Muscle of arm (tissue), 12 donors: ENCODE results near the gene MGLL. TPM values are rescaled to one million over a fixed set of nuclear protein-coding genes. Genes with fewer than 3 reads are reported as not detected.

Experiments used
- DNase-seq: peaks from one replicate; pipeline ENCODE4 v3.0.0-alpha.2; 2013
- polyA plus RNA-seq, 12 donors: library from polyadenylated mRNA; unstranded; fragments of 120-200 nt; gene quantifications; one replicate each; pipeline ENCODE4 v1.2.1, GENCODE V29; 2013; ENCODE audit not compliant: insufficient read length in 12 of 12

Gene MGLL
- polyA plus RNA-seq, 12 donors = 16.2 to 29.9 (median 24.6) TPM; not detected in 1

- no peak for DNase-seq
These were observed 76.5 kb downstream of the MGLL start for GRCh38 chr3:127745656-127746399.

DNA sequence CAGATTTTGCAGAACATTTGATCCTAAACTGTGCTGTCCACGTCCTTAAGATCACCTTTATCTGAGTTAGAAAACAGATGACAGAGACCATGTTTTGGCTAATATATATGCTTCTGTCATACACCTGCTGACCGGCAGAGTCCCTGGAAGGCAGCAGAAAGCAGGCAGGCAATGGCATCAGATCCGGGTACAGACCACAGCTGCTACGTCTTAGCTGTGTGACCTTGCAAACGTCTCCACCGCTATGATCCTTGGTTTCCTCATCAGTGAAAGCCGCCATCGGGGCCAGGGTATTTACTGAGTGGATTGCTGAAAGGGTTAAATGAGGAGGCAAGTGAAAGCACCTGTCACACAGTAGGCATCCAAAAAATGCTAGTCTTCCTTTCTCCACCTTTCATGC lies 77.4 kb downstream of the MGLL start:
- no peak for DNase-seq

- no peak for DNase-seq
These were observed 78.0 kb downstream of the MGLL start for GRCh38 chr3:127744253-127744815.

DNA sequence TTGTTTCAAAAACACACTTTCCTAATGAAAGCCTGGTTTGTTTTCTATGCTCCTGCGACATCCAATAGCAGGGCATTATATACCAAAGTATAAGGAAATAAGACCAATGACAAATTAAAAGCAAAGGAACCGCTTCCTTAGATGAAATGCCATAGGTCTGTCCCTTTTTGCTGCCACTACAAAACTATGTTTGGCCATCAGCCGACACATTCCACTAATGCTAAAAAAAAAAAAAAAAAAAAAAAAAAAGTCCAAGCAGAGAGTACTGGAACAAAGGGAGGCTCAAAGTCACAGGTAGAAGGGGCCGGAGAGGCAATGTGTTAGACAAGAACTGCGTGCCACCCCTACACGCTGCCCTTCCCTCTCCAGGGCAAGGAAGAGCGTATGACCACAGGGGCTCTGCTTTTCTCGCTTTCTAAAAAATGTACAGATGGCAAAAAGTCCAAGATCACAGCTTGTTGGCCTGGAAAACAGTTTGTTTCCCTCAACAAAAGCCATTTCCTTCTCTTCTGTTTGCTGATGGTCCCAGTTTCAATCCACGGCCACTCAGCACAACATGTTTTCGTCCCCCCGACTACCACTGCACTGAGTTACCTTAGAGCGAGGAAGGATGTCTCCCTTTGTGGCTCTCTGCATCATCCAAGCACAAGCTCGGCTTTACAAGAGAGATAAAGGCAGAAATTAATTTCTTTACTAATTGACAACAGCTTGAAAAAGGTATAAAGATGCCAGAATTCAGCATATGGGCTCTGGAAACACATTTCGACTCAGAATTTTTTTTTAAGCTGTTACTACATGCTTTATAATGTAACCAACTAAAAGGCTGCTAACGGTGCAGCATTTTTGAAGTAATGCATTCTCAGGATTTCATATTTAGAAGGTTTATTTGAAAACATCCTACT lies 78.7 kb downstream of the MGLL start:
- DNase-seq = no peak

GRCh38 chr3:127742580-127742979 lies 79.7 kb downstream of the MGLL start:
- no peak for DNase-seq

DNA sequence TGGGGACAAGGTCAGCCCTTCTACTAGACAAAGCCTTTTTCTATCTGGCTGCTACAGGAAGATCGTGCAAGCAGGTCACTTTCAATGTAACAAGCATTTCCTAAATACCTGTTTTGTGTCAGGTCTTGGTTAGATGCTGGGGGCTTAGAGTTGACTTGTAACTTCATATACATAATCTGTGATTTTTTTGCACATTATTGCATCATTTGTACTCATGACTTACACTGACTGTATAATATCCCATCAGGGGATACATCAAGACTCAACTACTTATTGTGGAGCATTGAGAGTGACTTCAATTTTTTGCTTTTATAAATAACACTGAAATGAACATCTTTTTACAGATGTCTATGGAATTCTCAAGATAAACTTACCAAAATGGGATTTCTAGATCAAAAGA lies 80.6 kb downstream of the MGLL start:
- no peak for DNase-seq

DNA sequence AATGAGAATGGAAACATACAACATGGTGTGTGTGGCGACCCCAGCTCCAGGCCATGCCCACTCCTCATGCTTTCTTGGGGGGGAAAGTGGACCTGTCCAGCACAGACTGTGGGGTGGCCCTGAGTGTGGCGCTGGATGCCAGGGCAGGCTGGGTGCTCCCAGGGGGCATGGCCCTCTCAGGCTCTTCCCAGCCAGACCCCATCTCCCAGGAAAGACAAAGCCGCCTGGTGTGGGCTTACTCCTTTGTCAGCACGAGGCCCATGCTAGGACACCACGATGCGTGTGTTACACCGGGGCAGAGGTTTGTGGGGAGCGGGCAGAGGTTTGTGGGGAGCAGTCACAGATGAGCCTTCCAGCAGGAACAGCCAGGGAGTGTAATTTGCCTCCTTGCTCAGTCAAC lies 81.1 kb downstream of the MGLL start:
- DNase-seq = no peak

- DNase-seq = no peak
These were observed 82.0 kb downstream of the MGLL start for GRCh38 chr3:127740136-127740915.

DNA sequence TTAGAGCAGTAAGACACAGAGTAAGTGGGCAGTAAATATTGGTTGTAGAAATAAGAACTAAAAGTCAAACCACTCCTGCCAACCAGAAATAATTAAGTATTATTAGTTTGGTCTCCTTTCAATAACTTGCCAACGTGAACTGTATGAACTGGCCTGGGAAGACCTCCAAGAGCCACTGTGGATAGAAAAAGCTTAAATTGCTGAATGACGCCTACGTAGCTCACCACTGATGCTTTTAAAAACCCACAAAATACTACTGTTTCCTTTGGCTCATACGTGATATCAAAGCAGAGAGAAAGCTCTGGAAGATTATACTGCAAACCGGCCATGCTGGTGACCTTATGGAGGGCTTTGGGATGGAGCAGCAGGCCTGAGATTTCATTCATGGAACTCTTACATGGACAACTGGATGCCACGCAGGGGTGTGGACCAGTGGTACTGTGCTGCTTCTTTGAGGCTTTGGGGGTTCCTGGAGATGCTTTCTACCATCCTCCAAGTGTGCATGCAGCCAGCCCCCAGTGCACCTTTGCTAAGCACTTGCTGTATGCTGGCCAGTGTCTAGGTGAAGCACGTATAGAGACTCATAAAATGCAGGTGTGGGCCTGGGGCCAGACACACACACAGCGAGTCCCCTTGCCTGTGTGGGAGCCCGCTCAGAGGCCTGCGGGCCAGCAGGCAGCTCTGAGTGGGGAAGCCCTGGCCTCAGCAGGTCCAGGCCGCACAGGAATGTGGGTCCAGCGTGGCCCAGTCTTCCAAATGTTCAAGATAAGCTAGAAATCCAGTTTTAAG lies 82.8 kb downstream of the MGLL start:
- DNase-seq = no peak

DNA sequence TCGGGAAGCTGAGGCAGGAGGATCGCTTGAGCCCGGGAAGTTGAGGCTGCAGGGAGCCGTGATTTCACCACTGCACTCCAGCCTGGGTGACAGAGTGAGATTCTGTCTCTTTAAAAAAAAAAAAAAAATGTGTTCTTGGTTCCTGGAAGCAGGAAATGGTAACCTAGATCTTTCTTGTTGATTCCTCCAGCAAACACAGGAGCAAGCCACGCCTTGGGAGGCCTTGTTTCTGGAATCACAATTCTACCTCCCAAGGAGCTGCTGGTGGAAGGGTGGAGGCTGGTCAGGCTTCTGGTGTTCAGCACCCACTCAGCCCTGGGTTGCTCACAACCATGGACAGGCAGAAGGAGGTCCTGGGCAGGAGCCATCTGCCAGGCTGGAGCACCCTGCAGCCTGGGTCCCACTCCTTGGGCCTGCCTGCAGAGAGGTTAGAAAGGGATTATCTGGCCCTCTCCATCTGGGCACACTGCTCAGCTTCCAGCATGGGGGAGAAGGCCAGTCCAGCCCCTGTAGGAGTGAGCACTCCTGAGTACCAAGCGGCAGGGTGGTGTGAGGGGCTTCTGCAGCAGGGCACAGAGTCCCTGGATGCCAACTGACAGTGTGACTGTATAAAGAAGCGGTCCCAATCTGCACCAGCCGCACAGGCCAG lies 84.0 kb downstream of the MGLL start:
- DNase-seq = no peak

DNA sequence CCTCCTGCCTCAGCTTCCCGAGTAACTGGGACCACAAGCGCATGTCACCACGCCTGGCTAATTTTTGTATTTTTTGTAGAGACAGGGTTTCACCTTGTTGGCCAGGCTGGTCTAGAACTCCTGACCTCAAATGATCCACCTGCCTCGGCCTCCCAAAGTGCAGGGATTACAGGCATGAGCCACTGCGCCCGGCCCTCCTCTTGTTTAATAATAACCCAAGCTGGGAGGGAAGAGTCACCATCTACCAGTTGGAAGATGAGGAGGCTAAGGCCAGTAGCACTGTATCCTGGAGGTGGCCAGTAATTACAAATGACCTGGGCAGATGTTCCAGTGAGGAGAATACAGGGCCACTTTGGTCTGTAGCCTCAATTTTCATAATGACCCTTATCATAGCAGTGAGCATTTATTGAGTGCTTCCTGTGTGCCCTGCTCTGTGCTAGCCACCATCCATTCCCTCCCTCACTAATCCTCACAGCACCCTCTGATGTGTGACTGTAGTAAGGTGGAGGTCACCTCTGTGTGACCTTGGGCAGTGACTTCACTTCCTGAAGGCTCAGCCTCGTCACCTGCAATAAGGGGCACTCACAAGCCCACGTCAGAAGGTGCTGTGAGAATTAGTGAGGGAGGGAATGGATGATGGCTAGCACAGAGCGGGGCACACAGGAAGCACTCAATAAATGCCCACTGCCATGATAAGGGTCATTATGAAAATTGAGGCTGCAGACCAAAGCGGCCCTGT lies 85.3 kb downstream of the MGLL start:
- no peak for DNase-seq

DNA sequence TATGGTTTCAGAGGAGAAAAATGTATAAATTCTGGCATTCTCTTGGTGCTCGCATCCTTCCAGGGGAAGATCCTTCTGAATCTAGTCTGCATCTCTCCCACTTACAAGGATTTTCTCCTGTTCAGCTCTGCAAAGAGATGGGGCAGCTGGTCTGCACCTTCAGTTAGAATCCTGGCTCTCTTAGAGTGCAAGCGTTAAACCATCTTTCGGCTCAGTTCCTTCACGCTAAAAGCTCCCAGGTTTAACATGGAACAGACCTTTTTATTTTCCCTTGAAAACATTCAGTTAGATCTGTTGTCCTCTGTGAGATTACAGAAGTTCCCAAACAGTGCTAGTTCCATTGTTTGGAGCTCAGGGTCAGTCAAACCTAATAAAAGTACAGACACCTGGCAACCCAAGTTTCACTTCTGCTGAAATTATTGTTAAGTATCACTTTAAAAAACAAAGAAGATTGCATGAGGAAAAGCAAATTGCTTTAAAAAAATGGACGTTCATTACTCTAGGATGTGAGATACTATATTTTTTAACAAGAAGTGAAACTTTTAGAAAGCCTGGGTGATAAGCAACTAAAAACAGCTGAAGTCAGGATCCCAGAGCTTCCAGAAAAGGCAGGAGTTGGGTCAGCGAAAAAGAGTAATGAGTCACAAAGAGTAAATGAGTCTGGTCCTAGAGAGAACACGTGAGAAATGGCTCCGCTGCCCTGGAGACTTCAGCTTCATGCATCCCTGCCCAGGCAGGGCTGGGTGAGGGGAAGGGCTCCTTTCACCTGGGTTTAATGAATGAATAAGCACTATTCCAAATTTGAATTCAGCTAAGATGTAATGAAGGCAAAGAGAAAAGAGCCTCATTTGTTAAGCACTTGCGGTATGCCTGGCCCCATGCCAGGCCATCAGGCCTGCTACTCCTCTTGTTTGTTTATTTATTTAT lies 86.3 kb downstream of the MGLL start:
- DNase-seq = no peak

GRCh38 chr3:127734754-127735473 lies 87.4 kb downstream of the MGLL start:
- no peak for DNase-seq

GRCh38 chr3:127734181-127734720 lies 88.1 kb downstream of the MGLL start:
- no peak for DNase-seq

DNA sequence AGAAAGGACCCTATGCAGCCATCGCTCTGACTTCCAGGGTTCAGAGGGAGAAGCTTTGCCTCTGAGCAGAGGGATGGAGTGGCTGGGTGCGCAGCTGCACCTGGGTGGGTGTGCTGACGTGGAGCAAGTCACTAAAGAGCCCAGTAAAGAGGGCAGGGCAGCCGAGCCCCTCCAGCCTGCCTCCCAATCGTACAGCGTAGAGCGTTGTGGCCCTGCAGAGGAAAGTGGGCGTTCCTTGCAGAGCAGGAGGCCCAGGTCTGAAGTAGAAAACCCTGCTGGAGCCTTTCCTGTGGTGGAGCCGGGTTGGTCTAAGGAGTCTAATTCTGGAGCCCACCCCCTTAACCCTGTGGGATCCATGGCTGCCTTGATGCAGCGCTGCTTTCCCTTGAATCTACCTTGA lies 88.5 kb downstream of the MGLL start:
- DNase-seq = no peak

- no peak for DNase-seq
These were observed 89.4 kb downstream of the MGLL start for GRCh38 chr3:127732879-127733350.

- no peak for DNase-seq
These were observed 90.0 kb downstream of the MGLL start for GRCh38 chr3:127732303-127732702.
